Immature natural killer cell (primary cell): Measurements from ENCODE around the gene PLA2G12A. TPM values are rescaled to one million over a fixed set of nuclear protein-coding genes. Genes with fewer than 3 reads are reported as not detected.
A peak's percentile ranks its signal among the peaks of the same experiment; 100 is the strongest.

Experiments
- DNase-seq, 3 donors: peaks; one replicate each; pipeline ENCODE4 v3.0.0; 2022; ENCODE audit warnings: mixed read lengths in 1 of 3
- H3K27ac Mint-ChIP-seq, 6 donors: one replicate each; pipeline ENCODE4 v1.8.0; 2020; ENCODE audit warnings: mixed read lengths in 6 of 6, mild to moderate bottlenecking in 5 of 6, inconsistent platforms in 4 of 6, moderate library complexity in 3 of 6
- H3K27me3 Mint-ChIP-seq, 3 donors: one replicate each; pipeline ENCODE4 v1.8.0; 2020 to 2021; ENCODE audit warnings: low read depth in 3 of 3, mild to moderate bottlenecking in 3 of 3, mixed read lengths in 3 of 3, moderate library complexity in 3 of 3, inconsistent platforms in 1 of 3
- H3K36me3 Mint-ChIP-seq, 3 donors: one replicate each; pipeline ENCODE4 v1.8.0; 2020; ENCODE audit warnings: mixed read lengths in 3 of 3, inconsistent platforms in 2 of 3, mild to moderate bottlenecking in 2 of 3
- H3K4me1 Mint-ChIP-seq, 2 donors: one replicate each; pipeline ENCODE4 v1.8.0; 2020; ENCODE audit warnings: inconsistent platforms in 2 of 2, mild to moderate bottlenecking in 2 of 2, mixed read lengths in 2 of 2, moderate library complexity in 1 of 2
- H3K4me3 Mint-ChIP-seq, 5 donors: one replicate each; pipeline ENCODE4 v1.8.0; 2020; ENCODE audit warnings: mild to moderate bottlenecking in 5 of 5, mixed read lengths in 5 of 5, inconsistent platforms in 3 of 5, moderate library complexity in 3 of 5
- H3K9me3 Mint-ChIP-seq, 6 donors: one replicate each; pipeline ENCODE4 v1.8.0; 2020; ENCODE audit warnings: mild to moderate bottlenecking in 6 of 6, mixed read lengths in 6 of 6, inconsistent platforms in 4 of 6, moderate library complexity in 3 of 6
- polyA plus RNA-seq, 3 donors: library from polyadenylated mRNA; unstranded; fragments of 300-500 nt; fragmentation: Illumina TruSeq; gene quantifications; one replicate each; pipeline ENCODE4 v1.2.3, GENCODE V29; 2021

Gene PLA2G12A
- polyA plus RNA-seq, 3 donors from 2014 or later: 29.9 to 42.6 (median 33.9) TPM

- Mint-ChIP-seq H3K4me1 (peaks cover under 1 to 2% of the 10 kb centered on the region in 2 donors), H3K36me3 (peaks cover 3 to 11% (median 8%) of the 10 kb centered on the region in 3 donors), H3K27me3 (no peaks in the 10 kb centered on the region), H3K4me3 (no peak overlapping the region), H3K9me3 (no peaks in the 10 kb centered on the region), H3K27ac (no peak overlapping the region)
- DNase-seq: no peak
Measured at GRCh38 chr4:109708990-109709389, 20.9 kb downstream of the PLA2G12A start.

GRCh38 chr4:109708435-109708834 lies 21.4 kb downstream of the PLA2G12A start:
- Mint-ChIP-seq H3K4me3 (no peak overlapping the region), H3K4me1 (peaks cover 3 to 7% of the 10 kb centered on the region in 2 donors), H3K36me3 (peaks cover 3 to 11% (median 8%) of the 10 kb centered on the region in 3 donors), H3K27ac (no peak overlapping the region), H3K9me3 (no peaks in the 10 kb centered on the region), H3K27me3 (no peaks in the 10 kb centered on the region)
- DNase-seq: no peak

GRCh38 chr4:109703664-109704361 lies 26.1 kb downstream of the PLA2G12A start:
- H3K27me3 Mint-ChIP-seq: peaks cover 0 to 2% (median 0%) of the 10 kb centered on the region in 3 donors
- peak overlapping the region; percentile 88 to 97 (median 94) for H3K4me3 Mint-ChIP-seq
- H3K36me3 Mint-ChIP-seq: peaks cover 0 to 3% (median 0%) of the 10 kb centered on the region in 3 donors
- peak overlapping the region in 4 of 6 donors; percentile 22 to 88 (median 58) for H3K27ac Mint-ChIP-seq
- H3K9me3 Mint-ChIP-seq: no peaks in the 10 kb centered on the region
- H3K4me1 Mint-ChIP-seq: peaks cover 21 to 24% of the 10 kb centered on the region in 2 donors
- DNase-seq: no peak

DNA sequence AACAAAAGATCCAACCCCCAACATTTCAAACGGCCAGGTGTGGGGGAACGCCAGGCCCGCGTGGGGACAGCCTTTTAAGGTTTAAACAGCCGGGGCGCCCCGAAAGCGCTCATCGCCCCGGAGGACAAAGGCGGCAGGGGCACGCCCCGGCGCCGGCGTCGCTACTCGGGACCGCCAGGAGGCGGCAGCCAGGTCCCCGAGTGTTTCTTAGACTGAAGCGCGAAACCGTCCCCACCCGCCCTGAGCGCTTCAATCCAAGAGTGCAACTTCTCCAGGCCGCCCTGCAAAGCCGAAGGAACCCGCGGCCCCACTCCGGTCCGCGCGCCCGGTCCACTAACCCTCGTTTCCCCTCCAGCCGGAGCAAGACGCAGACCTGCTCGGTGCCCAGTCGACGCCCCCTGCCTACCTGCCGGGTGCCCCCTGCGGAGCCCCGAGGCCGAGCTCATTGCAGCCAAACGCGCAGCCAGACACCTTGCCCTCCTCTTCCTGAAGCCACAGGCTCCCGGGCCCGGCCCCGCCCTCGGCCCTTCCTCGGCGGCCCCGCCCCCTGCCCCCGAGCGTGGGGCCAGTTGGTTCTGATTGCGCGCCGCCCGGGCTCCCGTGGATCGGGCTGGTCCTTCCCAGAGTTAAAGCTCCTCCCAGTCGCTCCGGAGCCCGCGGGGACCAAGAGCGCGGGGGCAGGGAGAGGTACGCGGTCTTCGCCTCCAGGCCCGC lies 26.8 kb downstream of the PLA2G12A start, which contains the start of gene CASP6:
CASP6 (minus strand) TSS at position 496 of the 714 bp plus-strand sequence; CDS start at position 446, 50 bp downstream.
- peaks cover 21 to 24% of the 10 kb centered on the region in 2 donors for H3K4me1 Mint-ChIP-seq

DNA sequence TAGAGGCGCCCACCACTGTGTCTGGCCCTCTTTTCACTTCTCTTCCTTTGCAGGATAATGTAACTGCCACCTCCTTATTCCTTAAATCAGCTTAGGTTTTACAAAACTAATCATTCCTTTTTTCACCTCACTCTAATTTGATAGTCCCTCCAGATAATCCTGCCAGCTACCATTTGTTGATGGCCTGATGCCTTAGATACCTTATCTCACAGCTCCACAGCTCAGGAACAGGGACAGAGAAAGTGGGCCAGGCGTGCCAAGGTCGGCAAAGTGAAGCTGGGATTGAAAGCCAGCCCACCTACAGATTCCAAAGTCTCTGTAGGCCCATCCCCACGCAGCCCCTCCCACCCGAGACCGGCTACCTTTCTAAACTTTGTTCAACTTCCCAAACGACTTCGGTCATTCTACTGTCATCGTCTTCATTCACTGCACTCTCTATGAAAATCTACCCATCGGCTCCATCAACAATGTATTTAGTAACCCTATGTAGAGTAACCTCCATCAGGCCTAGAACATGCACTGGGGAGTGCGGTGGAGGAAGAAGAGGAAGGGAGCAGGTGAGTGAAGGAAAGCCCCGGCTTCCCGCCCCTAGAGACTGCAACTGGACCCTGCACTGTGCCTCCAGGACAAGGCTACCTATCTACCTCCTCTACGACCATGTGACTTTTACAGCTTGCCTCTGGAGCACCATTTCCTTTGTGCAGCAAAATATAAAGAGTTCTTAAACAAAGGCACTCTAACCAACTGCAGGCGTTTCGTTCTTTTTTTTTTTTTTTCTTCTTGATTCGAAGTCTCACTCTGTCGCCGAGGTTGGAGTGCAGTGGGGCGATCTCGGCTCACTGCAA lies 28.1 kb downstream of the PLA2G12A start:
- peak overlapping the region; percentile 88 to 97 (median 94) for H3K4me3 Mint-ChIP-seq
- peaks cover 0 to 2% (median 0%) of the 10 kb centered on the region in 3 donors for H3K27me3 Mint-ChIP-seq
- peak overlapping the region; percentile 36 to 88 (median 78) for H3K27ac Mint-ChIP-seq
- H3K4me1 Mint-ChIP-seq: peaks cover 21 to 24% of the 10 kb centered on the region in 2 donors
- peak in 1 of 3 donors; percentile 5 for DNase-seq
- no peaks in the 10 kb centered on the region for H3K9me3 Mint-ChIP-seq
- peaks cover 0 to 5% (median 0%) of the 10 kb centered on the region in 3 donors for H3K36me3 Mint-ChIP-seq

More for the DNA sequence above, 26.8 kb downstream of the PLA2G12A start, which contains the start of gene CASP6:
- no peaks in the 10 kb centered on the region for H3K36me3 Mint-ChIP-seq
- H3K4me3 Mint-ChIP-seq: peak within 1 kb of the TSS; percentile 88 to 97 (median 94)
- H3K27me3 Mint-ChIP-seq: peaks cover 0 to 2% (median 0%) of the 10 kb centered on the region in 3 donors
- H3K9me3 Mint-ChIP-seq: no peaks in the 10 kb centered on the region
- DNase-seq: peak; percentile 59 to 65 (median 63)
- peak within 1 kb of the TSS; percentile 36 to 88 (median 78) for H3K27ac Mint-ChIP-seq

- no peak overlapping the region for H3K27ac Mint-ChIP-seq
- H3K4me3 Mint-ChIP-seq: no peak overlapping the region
- peaks cover 0 to 2% (median 0%) of the 10 kb centered on the region in 3 donors for H3K27me3 Mint-ChIP-seq
- no peaks in the 10 kb centered on the region for H3K9me3 Mint-ChIP-seq
- H3K4me1 Mint-ChIP-seq: peaks cover 21 to 24% of the 10 kb centered on the region in 2 donors
- peaks cover 0 to 9% (median 3%) of the 10 kb centered on the region in 3 donors for H3K36me3 Mint-ChIP-seq
- DNase-seq: no peak
Measured at GRCh38 chr4:109699553-109700225, 30.2 kb downstream of the PLA2G12A start.

DNA sequence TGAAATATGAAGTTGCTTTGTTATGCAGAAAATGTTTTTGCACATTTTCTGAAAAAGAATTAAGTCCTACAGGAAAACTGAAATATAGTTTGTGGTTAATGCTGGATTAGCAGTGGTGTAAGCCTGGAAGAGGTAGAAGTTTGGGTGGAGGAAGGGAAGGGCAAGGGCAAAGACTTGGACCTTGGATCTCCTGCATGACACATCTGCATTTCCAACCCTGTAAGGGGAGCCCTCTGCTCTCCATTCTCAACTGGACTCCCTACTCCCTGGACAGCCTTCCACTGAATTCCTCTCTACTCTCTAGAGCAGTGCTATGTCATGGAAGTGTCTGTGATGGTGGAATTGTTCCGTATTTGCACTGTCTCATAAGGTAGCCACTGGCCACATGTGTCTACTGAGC lies 31.2 kb downstream of the PLA2G12A start:
- no peaks in the 10 kb centered on the region for H3K9me3 Mint-ChIP-seq
- peaks cover 17 to 19% of the 10 kb centered on the region in 2 donors for H3K4me1 Mint-ChIP-seq
- DNase-seq: no peak
- no peak overlapping the region for H3K27ac Mint-ChIP-seq
- peaks cover 0 to 2% (median 0%) of the 10 kb centered on the region in 3 donors for H3K27me3 Mint-ChIP-seq
- H3K4me3 Mint-ChIP-seq: no peak overlapping the region
- H3K36me3 Mint-ChIP-seq: peaks cover 0 to 15% (median 3%) of the 10 kb centered on the region in 3 donors

GRCh38 chr4:109691411-109691920 lies 38.4 kb downstream of the PLA2G12A start:
- Mint-ChIP-seq H3K4me3 (peak overlapping the region in 1 of 5 donors; percentile 1), H3K27ac (peak overlapping the region in 2 of 6 donors; percentile 38 to 53), H3K36me3 (peaks cover 10 to 32% (median 14%) of the 10 kb centered on the region in 3 donors)

DNA sequence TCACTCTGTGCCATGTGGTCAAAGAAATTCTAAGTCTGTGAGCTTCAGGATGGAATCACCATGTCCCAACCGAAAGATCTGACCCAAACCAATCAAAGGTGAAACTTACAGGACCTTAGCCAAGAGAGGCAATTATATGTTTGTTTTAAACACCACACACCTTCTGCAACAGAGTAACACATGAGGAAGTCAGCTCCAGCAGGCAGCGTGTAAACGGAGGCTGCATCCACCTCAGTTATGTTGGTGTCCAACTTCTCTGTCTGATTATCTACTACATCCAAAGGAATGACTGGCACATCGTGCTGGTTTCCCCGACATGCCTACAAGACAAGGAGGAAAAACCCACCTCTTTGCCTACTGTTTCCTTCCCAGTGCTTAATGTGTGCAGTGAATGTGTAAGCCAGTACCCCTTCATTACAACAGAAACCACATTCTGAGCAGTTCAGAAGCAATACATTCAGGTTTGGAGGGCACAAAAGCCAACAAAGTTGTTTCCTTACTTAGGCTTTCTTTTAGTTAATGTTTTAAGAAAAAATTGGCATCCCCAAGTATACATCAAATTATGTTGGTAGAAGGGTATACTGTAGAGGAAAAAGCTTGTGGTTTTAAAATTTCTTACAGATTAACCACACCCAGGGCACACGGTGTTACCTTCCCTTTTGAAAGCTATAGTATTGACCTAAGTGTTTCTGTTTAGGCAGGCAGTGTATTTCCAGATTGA lies 39.0 kb downstream of the PLA2G12A start:
- peak overlapping the region in 3 of 5 donors; percentile 1 to 18 (median 18) for H3K4me3 Mint-ChIP-seq
- H3K4me1 Mint-ChIP-seq: peaks cover 19 to 25% of the 10 kb centered on the region in 2 donors
- H3K36me3 Mint-ChIP-seq: peaks cover 10 to 30% (median 12%) of the 10 kb centered on the region in 3 donors
- no peaks in the 10 kb centered on the region for H3K9me3 Mint-ChIP-seq
- peaks cover 0 to 3% (median 0%) of the 10 kb centered on the region in 3 donors for H3K27me3 Mint-ChIP-seq
- peak overlapping the region in 3 of 6 donors; percentile 21 to 55 (median 53) for H3K27ac Mint-ChIP-seq
- DNase-seq: peak in 2 of 3 donors; percentile 22 to 25

More at GRCh38 chr4:109691411-109691920, 38.4 kb downstream of the PLA2G12A start:
- Mint-ChIP-seq H3K9me3 (no peaks in the 10 kb centered on the region), H3K4me1 (peaks cover 19 to 25% of the 10 kb centered on the region in 2 donors), H3K27me3 (peaks cover 0 to 3% (median 0%) of the 10 kb centered on the region in 3 donors)
- DNase-seq: no peak

DNA sequence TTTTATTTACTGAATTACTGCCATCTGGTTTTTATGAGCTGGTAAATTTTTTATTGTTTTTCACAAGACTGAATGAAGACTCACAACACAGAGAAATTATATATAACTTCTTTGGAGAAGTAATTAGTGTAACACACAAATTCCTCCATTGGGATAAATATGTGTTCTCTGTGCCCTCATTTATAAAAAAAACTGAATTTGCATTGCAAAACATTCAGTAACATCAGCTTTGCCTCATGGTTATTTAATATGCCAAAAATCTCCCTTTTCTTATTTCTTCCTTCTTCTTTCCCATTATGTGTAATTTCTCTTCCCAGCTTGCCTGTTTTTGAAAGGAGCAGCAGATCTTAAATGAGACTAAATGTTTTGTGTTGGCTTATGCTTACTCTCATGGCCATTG lies 45.1 kb downstream of the PLA2G12A start:
- DNase-seq: no peak
- Mint-ChIP-seq H3K27me3 (peaks cover 0 to 2% (median 0%) of the 10 kb centered on the region in 3 donors), H3K9me3 (no peaks in the 10 kb centered on the region), H3K4me3 (no peak overlapping the region), H3K36me3 (peaks cover 18 to 22% (median 21%) of the 10 kb centered on the region in 3 donors), H3K4me1 (no peaks in the 10 kb centered on the region), H3K27ac (peak overlapping the region in 1 of 6 donors; percentile 1)

DNA sequence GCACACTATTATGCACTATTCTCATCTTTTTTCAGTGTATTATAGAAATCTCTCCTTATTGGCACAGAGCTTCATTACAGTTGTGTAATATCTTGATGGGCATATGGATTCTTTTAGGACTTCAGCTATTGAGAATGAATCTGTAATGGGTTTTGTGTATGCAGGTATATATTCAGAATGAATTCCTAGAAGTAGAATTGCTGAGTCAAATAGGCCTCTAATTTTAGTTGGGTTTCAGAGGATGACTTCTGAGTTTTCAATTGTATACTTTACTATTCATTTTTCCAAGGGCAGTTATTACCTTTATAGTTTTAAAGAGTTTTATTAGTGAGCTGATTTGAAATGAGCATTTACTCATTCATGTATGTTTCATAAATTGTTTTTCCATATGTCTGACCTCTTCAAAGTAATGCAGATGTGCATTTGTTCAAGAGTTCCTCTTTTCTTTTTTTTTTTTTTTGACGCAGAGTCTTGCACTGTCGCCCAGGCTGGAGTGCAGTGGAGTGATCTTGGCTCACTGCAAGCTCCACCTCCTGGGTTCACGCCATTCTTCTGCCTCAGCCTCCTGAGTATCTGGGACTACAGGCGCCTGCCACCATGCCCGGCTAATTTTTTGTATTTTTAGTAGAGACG lies 46.1 kb downstream of the PLA2G12A start:
- no peak for DNase-seq
- no peak overlapping the region for H3K4me3 Mint-ChIP-seq
- H3K4me1 Mint-ChIP-seq: no peaks in the 10 kb centered on the region
- H3K36me3 Mint-ChIP-seq: peaks cover 18 to 22% (median 21%) of the 10 kb centered on the region in 3 donors
- H3K27ac Mint-ChIP-seq: no peak overlapping the region
- peaks cover 0 to 2% (median 0%) of the 10 kb centered on the region in 3 donors for H3K27me3 Mint-ChIP-seq
- H3K9me3 Mint-ChIP-seq: no peaks in the 10 kb centered on the region
